ENCODE results near the gene SYAP1. TPM values are rescaled to one million over a fixed set of nuclear protein-coding genes. Genes with fewer than 3 reads are reported as not detected.

The SYAP1 gene
- total RNA-seq, result 10 to 100 TPM; 20.1 to 43.2 (median 37.6) TPM
- 10 to 100 TPM in 2 of 3 donors, 1 to 10 TPM in 1; 9.8 to 16.5 (median 15.6) TPM for polyA plus RNA-seq
- long read RNA-seq, donor 1, full-length matches to known transcripts, result 1 of 9 reads
- long read RNA-seq, donor 1, partial matches to known transcripts, result 8 of 9 reads
- long read RNA-seq, donor 1, other reads (novel, unspliced or antisense), result 0 of 9 reads
- long read RNA-seq, donor 2, full-length matches to known transcripts, result 7 of 7 reads
- long read RNA-seq, donor 2, partial matches to known transcripts, result 0 of 7 reads
- long read RNA-seq, donor 2, other reads (novel, unspliced or antisense), result 0 of 7 reads
- long read RNA-seq, donor 3, full-length matches to known transcripts, result 5 of 5 reads
- long read RNA-seq, donor 3, partial matches to known transcripts, result 0 of 5 reads
- long read RNA-seq, donor 3, other reads (novel, unspliced or antisense), result 0 of 5 reads
- long read RNA-seq, donor 4, full-length matches to known transcripts, result 2 of 2 reads
- long read RNA-seq, donor 4, partial matches to known transcripts, result 0 of 2 reads
- long read RNA-seq, donor 4, other reads (novel, unspliced or antisense), result 0 of 2 reads
- long read RNA-seq, donor 5, full-length matches to known transcripts, result 10 of 10 reads
- long read RNA-seq, donor 5, partial matches to known transcripts, result 0 of 10 reads
- long read RNA-seq, donor 5, other reads (novel, unspliced or antisense), result 0 of 10 reads
- long read RNA-seq, donor 6, full-length matches to known transcripts, result 12 of 12 reads
- long read RNA-seq, donor 6, partial matches to known transcripts, result 0 of 12 reads
- long read RNA-seq, donor 6, other reads (novel, unspliced or antisense), result 0 of 12 reads
- long read RNA-seq, donor 7, full-length matches to known transcripts, result 11 of 11 reads
- long read RNA-seq, donor 7, partial matches to known transcripts, result 0 of 11 reads
- long read RNA-seq, donor 7, other reads (novel, unspliced or antisense), result 0 of 11 reads
- long read RNA-seq, donor 8, full-length matches to known transcripts, result 8 of 8 reads
- long read RNA-seq, donor 8, partial matches to known transcripts, result 0 of 8 reads
- long read RNA-seq, donor 8, other reads (novel, unspliced or antisense), result 0 of 8 reads
- long read RNA-seq, donor 9, full-length matches to known transcripts, result 7 of 7 reads
- long read RNA-seq, donor 9, partial matches to known transcripts, result 0 of 7 reads
- long read RNA-seq, donor 9, other reads (novel, unspliced or antisense), result 0 of 7 reads
- long read RNA-seq, donor 10, full-length matches to known transcripts, result 2 of 2 reads
- long read RNA-seq, donor 10, partial matches to known transcripts, result 0 of 2 reads
- long read RNA-seq, donor 10, other reads (novel, unspliced or antisense), result 0 of 2 reads

- intact Hi-C loops (cut with DNase I; ENCODE audit: low total_unique reads), result loop anchor here (10.0 kb wide), 1 partner anchor 65 kb away; the partner anchor contains the start of gene TXLNG
- DNase-seq, result peak; percentile 99
- peaks cover 0 to 5% (median 0%) of the 10 kb centered on the region in 4 donors for H3K36me3 ChIP-seq
- peak within 1 kb of the TSS; percentile 88 to 98 (median 95) for H3K27ac ChIP-seq
- H3K4me1 ChIP-seq, result peaks cover 0 to 41% (median 33%) of the 10 kb centered on the region in 4 donors
- peaks cover 0 to 5% (median 0%) of the 10 kb centered on the region in 3 donors for H3K27me3 ChIP-seq
- 0 to 1% (median 0%) methylated on average over 4 to 54 of the region's 54 CpGs for WGBS, 5 donors
- peak in 2 of 4 donors; percentile 73 to 93 for TF ChIP-seq POLR2A (IDR thresholded peaks at IDR 0.05)
- TF ChIP-seq POLR2AphosphoS5 (IDR thresholded peaks at IDR 0.05), result peak; percentile 95 to 99 (median 98)
- TF ChIP-seq, protein P1, sequence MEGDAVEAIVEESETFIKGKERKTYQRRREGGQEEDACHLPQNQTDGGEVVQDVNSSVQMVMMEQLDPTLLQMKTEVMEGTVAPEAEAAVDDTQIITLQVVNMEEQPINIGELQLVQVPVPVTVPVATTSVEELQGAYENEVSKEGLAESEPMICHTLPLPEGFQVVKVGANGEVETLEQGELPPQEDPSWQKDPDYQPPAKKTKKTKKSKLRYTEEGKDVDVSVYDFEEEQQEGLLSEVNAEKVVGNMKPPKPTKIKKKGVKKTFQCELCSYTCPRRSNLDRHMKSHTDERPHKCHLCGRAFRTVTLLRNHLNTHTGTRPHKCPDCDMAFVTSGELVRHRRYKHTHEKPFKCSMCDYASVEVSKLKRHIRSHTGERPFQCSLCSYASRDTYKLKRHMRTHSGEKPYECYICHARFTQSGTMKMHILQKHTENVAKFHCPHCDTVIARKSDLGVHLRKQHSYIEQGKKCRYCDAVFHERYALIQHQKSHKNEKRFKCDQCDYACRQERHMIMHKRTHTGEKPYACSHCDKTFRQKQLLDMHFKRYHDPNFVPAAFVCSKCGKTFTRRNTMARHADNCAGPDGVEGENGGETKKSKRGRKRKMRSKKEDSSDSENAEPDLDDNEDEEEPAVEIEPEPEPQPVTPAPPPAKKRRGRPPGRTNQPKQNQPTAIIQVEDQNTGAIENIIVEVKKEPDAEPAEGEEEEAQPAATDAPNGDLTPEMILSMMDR (IDR thresholded peaks at IDR 0.05), result no peak
- TF ChIP-seq EP300 (IDR thresholded peaks at IDR 0.05), result peak; percentile 48
- H3K9me3 ChIP-seq, result no peaks in the 10 kb centered on the region
- peak within 1 kb of the TSS; percentile 54 to 82 (median 72) for H3K4me3 ChIP-seq
Observed at GRCh38 chrX:16719334-16720084, at the start of gene SYAP1. Gene SYAP1, plus strand, starts transcription at chrX:16719612. Its CDS starts 113 bp downstream, at chrX:16719725.

- intact Hi-C loops (cut with DNase I; ENCODE audit: low total_unique reads), result no loop called here
- Histone ChIP-seq H3K27ac (no peak overlapping the region), H3K4me1 (no peaks in the 10 kb centered on the region), H3K9me3 (no peaks in the 10 kb centered on the region), H3K4me3 (no peak overlapping the region), H3K27me3 (peaks cover 0 to 6% (median 0%) of the 10 kb centered on the region in 3 donors), H3K36me3 (peaks cover 0 to 34% (median 28%) of the 10 kb centered on the region in 4 donors)
- no peak for TF ChIP-seq POLR2AphosphoS5 (IDR thresholded peaks at IDR 0.05)
- no peak for TF ChIP-seq EP300 (IDR thresholded peaks at IDR 0.05)
- TF ChIP-seq, protein P1 (IDR thresholded peaks at IDR 0.05), result peak in 2 of 7 experiments; percentile 6 to 34
- DNase-seq, result peak in 1 of 2 donors; percentile 78
Observed at GRCh38 chrX:16671005-16671404, 48.4 kb upstream of the SYAP1 start.

DNA sequence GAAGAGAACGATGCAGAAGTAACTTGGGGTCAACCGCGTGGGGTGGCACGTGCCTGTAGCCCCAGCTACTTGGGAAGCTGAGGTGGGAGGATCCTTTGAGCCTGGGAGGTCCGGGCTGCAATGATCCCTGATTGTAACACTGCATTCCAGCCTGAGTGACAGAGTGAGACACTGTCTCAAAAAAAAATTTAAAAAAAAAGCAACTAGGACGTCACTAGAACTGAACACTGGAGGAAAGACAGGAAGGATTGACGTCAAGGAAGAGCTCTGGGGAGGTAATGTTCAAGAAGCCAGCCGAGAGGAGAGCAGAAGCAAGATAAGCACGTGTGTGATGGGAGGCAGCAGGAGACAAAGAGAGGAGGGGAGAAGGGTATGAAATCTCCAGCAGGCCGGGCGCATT is 40.7 kb upstream of the SYAP1 start:
- WGBS, 5 donors, result 70 to 83% (median 73%) methylated on average over 9 to 11 of the region's 11 CpGs

More for the DNA sequence above, 40.7 kb upstream of the SYAP1 start:
- H3K27me3 ChIP-seq, result peaks cover 0 to 6% (median 0%) of the 10 kb centered on the region in 3 donors
- peaks cover 0 to 73% (median 60%) of the 10 kb centered on the region in 4 donors for H3K36me3 ChIP-seq
- intact Hi-C loops (cut with DNase I; ENCODE audit: low total_unique reads), result no loop called here
- TF ChIP-seq POLR2A (IDR thresholded peaks at IDR 0.05), result no peak
- no peak for TF ChIP-seq EP300 (IDR thresholded peaks at IDR 0.05)
- TF ChIP-seq, protein P1 (IDR thresholded peaks at IDR 0.05), result no peak
- no peak for TF ChIP-seq POLR2AphosphoS5 (IDR thresholded peaks at IDR 0.05)
- H3K27ac ChIP-seq, result no peak overlapping the region
- no peak for DNase-seq
- H3K4me3 ChIP-seq, result no peak overlapping the region
- no peaks in the 10 kb centered on the region for H3K9me3 ChIP-seq
- no peaks in the 10 kb centered on the region for H3K4me1 ChIP-seq
